ENCODE results near the gene MAD1L1.

DNA sequence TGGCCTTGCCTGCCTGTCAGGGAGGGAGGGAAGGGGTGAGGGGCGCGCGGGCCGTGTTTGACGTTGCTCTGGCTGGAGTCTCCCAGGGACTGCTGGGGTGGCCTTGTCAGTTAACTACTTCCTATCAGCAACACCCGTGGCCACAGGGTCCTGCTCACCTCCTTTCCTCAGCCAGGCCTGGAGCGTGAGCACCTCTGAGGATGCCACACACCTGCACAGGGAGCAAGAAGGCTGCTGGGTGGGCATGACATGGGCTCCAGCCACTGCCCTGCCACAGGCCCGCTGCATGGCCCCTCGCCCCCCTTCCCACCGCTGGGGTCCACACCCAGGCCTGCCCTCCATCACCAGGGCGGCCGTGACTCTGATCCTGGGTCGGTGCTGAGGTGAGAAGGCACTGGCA lies 350.3 kb downstream of the MAD1L1 start:
- no peak for TF ChIP-seq GATA3 (IDR thresholded peaks at IDR 0.05; ENCODE audit: low read depth, low read length)
- no peak for TF ChIP-seq GATA2 (IDR thresholded peaks at IDR 0.05; ENCODE audit: low read depth, low read length)
